ENCODE data around the gene KAT8.

DNA sequence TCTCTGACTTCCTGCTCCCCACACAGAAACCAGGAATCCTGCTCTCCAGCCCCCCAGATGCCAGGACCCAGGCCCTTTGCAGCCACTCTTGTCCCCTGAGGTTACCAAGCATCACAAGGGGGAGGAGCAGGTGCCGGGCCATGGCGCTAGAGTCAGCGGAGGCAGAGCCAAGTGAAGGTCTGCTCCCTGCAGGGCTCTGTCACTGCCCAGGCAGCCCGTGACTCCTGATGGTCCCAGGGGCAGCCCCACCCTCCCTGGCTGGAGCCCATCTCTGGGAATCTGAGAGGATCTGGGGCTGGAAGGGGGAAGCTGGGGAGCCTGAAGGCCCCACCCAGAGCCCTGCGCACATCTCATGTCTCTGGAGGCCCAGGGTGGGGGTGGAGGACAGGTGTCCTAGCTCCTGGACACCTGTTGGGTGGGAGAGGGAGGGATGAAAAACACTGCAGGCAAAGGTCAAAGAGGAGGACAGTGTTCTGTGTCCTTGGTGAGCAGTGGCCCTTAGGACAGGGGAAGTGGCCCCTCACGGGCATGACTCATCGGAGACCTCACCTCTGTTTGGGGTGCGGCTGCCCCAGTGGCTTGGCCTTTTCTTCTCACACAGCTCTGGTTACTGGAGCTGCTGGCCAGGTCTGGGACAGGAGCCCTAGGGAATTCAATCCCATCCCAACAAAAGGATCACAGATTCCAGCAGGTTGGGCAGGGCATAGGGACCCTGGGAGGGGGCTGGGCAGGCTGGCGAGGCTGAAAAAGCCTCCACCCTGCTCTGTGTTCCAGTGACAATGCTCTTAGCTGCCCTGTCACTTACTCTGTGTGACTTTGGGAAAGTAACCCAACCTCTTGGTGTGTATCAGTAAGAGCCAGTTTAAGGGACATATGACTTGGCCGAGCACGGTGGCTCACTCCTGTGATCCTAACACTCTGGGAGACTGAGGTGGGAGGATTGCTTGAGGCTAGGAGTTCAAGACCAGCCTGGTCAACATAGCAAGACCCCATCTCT, 32.7 kb downstream of the KAT8 start, which contains the start of gene PRSS36:
- no peak for TF ChIP-seq POLR2A (IDR thresholded peaks at IDR 0.05)
- TF ChIP-seq CTCF (IDR thresholded peaks at IDR 0.05) = no peak
